Left lobe of liver (tissue), 2 donors: ENCODE measurements around the gene TTC21A. TPM values are rescaled to one million over a fixed set of nuclear protein-coding genes. Genes with fewer than 3 reads are reported as not detected.

ENCODE experiments used
- ATAC-seq: fragments of 200-7000 bp; cut with Tn5 transposase; one replicate; pipeline ENCODE4 v1.9.1; 2020; ENCODE audit warnings: mild to moderate bottlenecking, moderate library complexity
- DNase-seq: peaks from one replicate; pipeline ENCODE4 v3.0.0-alpha.2; 2020; ENCODE audit warnings: low spot score
- total RNA-seq: library from RNA; stranded (reverse); gene quantifications from one replicate; pipeline ENCODE4 v1.2.1, GENCODE V29; 2021
- donor health status: DM: no; HTN: no; CAD: no; lungs with moderate emphysema.
- donor health status: DM: no; HTN: yes; CAD: no.

Gene TTC21A
- total RNA-seq, 1 donor from 2014 or later, result 2.3 TPM

- no peak for ATAC-seq
- no peak for DNase-seq
These were observed 8.9 kb upstream of the TTC21A start for GRCh38 chr3:39098473-39099000.

- DNase-seq, result no peak
These were observed 8.2 kb upstream of the TTC21A start for GRCh38 chr3:39099242-39099641.

GRCh38 chr3:39099738-39100499, 7.6 kb upstream of the TTC21A start:
- ATAC-seq (no peak), DNase-seq (no peak)

More at GRCh38 chr3:39099242-39099641, 8.2 kb upstream of the TTC21A start:
- no peak for ATAC-seq

GRCh38 chr3:39100500-39100886, 7.0 kb upstream of the TTC21A start:
- ATAC-seq, result no peak
- no peak for DNase-seq

- ATAC-seq (peak; percentile 85), DNase-seq (no peak)
These were observed 6.3 kb upstream of the TTC21A start for GRCh38 chr3:39101022-39101689.

- DNase-seq, result no peak
- no peak for ATAC-seq
These were observed 4.8 kb upstream of the TTC21A start for GRCh38 chr3:39102504-39103323.

- no peak for ATAC-seq
- no peak for DNase-seq
These were observed 4.2 kb upstream of the TTC21A start for GRCh38 chr3:39103324-39103693.

- ATAC-seq (no peak), DNase-seq (no peak)
These were observed 3.5 kb upstream of the TTC21A start for GRCh38 chr3:39103791-39104552.

GRCh38 chr3:39104961-39105686, 2.4 kb upstream of the TTC21A start:
- no peak for ATAC-seq
- DNase-seq, result no peak

GRCh38 chr3:39105687-39106063, 1.8 kb upstream of the TTC21A start:
- DNase-seq, result no peak
- ATAC-seq, result no peak

GRCh38 chr3:39106281-39106811, 1.1 kb upstream of the TTC21A start:
- DNase-seq (no peak), ATAC-seq (peak; percentile 6)

GRCh38 chr3:39106851-39107387, 561 bp upstream of the TTC21A start:
- DNase-seq (no peak), ATAC-seq (peak; percentile 70)

GRCh38 chr3:39108200-39108710, 775 bp downstream of the TTC21A start:
- DNase-seq, result no peak
- ATAC-seq, result no peak

GRCh38 chr3:39109086-39109485, 1.6 kb downstream of the TTC21A start:
- ATAC-seq, result no peak
- DNase-seq, result peak; percentile 23

GRCh38 chr3:39110041-39110639, 2.7 kb downstream of the TTC21A start:
- ATAC-seq, result no peak
- peak; percentile 29 for DNase-seq

GRCh38 chr3:39112113-39112512, 4.6 kb downstream of the TTC21A start:
- DNase-seq (peak; percentile 19), ATAC-seq (no peak)

GRCh38 chr3:39112535-39112934, 5.1 kb downstream of the TTC21A start:
- DNase-seq (no peak), ATAC-seq (no peak)

GRCh38 chr3:39113291-39113690, 5.8 kb downstream of the TTC21A start:
- ATAC-seq (no peak), DNase-seq (peak; percentile 33)

GRCh38 chr3:39114456-39114855, 7.0 kb downstream of the TTC21A start:
- no peak for ATAC-seq
- DNase-seq, result no peak
